ENCODE results near the gene PDE10A. TPM values are rescaled to one million over a fixed set of nuclear protein-coding genes. Genes with fewer than 3 reads are reported as not detected.

The PDE10A gene
- total and polyA plus RNA-seq, 2 of the 4 experiments (the other 2 are of a cell fraction) = 3.4 to 12.4 TPM

GRCh38 chr6:165497472-165497871 lies 165.6 kb downstream of the PDE10A start:
- peak; percentile 82 for ATAC-seq (ENCODE audit: low read depth)
- Histone ChIP-seq H3K4me1 (ENCODE audit: control insufficient read depth, insufficient read depth, low read length) (peaks cover 4% of the 10 kb centered on the region; the same call in 1 of the 2 replicates), H3K27ac (ENCODE audit: insufficient read depth, low read length) (no peak overlapping the region), H2AK9ac (replicated peaks; ENCODE audit: low read depth, low read length, poor library complexity) (no peak overlapping the region), H3K9me1 (ENCODE audit: insufficient read depth, low read length) (no peaks in the 10 kb centered on the region; the same call in 1 of the 2 replicates), H3K4ac (ENCODE audit: low read depth, low read length) (no peak overlapping the region), H3K79me1 (ENCODE audit: low read depth in 1 of 2, low read length in 2 of 2) (no peaks in the 10 kb centered on the region; a peak in 2 of 4 replicates), H2AFZ (replicated peaks; ENCODE audit: low read length, poor library complexity) (no peak overlapping the region), H3K27me3 (ENCODE audit: control insufficient read depth, insufficient read depth, low read length) (no peaks in the 10 kb centered on the region), H2BK20ac (ENCODE audit: low read depth, low read length) (no peak overlapping the region), H2BK120ac (ENCODE audit: low read depth, low read length) (no peak overlapping the region), H3K56ac (ENCODE audit: extremely low read depth, insufficient read depth, low read length) (no peak overlapping the region), H3K4me3 (ENCODE audit: insufficient read depth, low read depth, low read length) (no peak overlapping the region), H4K5ac (ENCODE audit: low read depth, low read length) (no peak overlapping the region), H3K36me3 (ENCODE audit: control insufficient read depth, insufficient read depth, low read length) (no peaks in the 10 kb centered on the region), H4K20me1 (ENCODE audit: insufficient read depth, low read length) (no peaks in the 10 kb centered on the region), H3K14ac (replicated peaks; ENCODE audit: low read depth, low read length) (no peak overlapping the region), H2AK5ac (ENCODE audit: low read depth, low read length) (no peak overlapping the region), H4K91ac (ENCODE audit: insufficient read depth, low read depth, low read length) (no peak overlapping the region), H4K8ac (ENCODE audit: low read depth in 2 of 2, low read length in 2 of 2) (no peak overlapping the region), H3K9ac (ENCODE audit: low read depth, low read length) (no peak overlapping the region), H2BK5ac (ENCODE audit: low read depth, low read length, poor library complexity, severe bottlenecking) (no peak overlapping the region), H2BK15ac (ENCODE audit: low read depth, low read length) (no peak overlapping the region), H3K9me3 (ENCODE audit: control insufficient read depth, insufficient read depth, low read length) (no peaks in the 10 kb centered on the region), H3K18ac (ENCODE audit: low read depth, low read length) (no peak overlapping the region), H3K4me2 (ENCODE audit: low read depth, low read length) (no peak overlapping the region), H3K23ac (ENCODE audit: low read depth, low read length) (no peak overlapping the region)
- no CpG with 5 or more reads among the region's 4 CpGs for WGBS, 2 experiments (ENCODE audit: extremely low coverage in 2 of 2, insufficient read length in 1 of 2)
- in situ Hi-C loops (cut with MboI; ENCODE audit: low sequenced_read_pairs) (no loop called here), dilution Hi-C loops (cut with HindIII; ENCODE audit: low sequenced_read_pairs, unreplicated experiment) (no loop called here), intact Hi-C loops (cut with micrococcal nuclease) (no loop called here)
- BruUV-seq (replicated peaks) = no TSS peak
- TF ChIP-seq RAD21 (IDR thresholded peaks at IDR 0.05; ENCODE audit: low read length) (no peak), POLR2A (IDR thresholded peaks at IDR 0.05; ENCODE audit: low read depth, low read length) (no peak), RFX5 (IDR thresholded peaks at IDR 0.05; ENCODE audit: low read depth, low read length) (no peak), CHD1 (IDR thresholded peaks at IDR 0.05; ENCODE audit: low read depth, low read length) (no peak), USF2 (IDR thresholded peaks at IDR 0.05; ENCODE audit: low read depth, low read length) (no peak), CTCF (conservative IDR thresholded peaks at IDR 0.05; ENCODE audit: low read depth, low read length) (no peak), RCOR1 (IDR thresholded peaks at IDR 0.05; ENCODE audit: insufficient replicate concordance, low read length) (no peak)
- CTCF ChIA-PET = no interaction called here
- peak; percentile 83 for DNase-seq
- POLR2A ChIA-PET (ENCODE audit: unreplicated experiment) = interaction anchor here (0.5 kb wide), 1 partner anchor 399 kb away, joined by 11 read pairs; no protein-coding TSS in a partner anchor
